ENCODE results near the gene RUNX2. TPM values are rescaled to one million over a fixed set of nuclear protein-coding genes. Genes with fewer than 3 reads are reported as not detected.

Gene RUNX2
- total RNA-seq, 1 donor from 2014 or later = not detected

DNA sequence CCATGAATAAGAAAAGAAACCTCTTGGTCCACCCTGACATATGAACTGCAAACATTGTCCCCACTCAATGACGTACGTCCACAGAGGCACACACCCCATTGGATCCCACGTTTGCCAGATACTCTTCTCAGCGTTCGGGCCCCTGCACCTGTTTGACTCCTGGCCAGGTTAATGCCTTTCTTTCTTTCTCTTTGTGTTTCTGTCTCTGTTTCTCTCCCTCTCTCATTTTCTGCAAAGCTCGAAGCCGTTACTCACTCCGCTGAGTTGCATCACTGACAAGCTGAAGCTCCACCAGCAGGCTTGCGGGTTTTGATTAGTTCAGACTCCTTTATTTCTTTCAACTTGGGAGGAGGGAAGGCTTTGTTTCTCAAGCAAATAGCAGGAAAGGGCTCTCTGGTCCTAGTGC is 185.1 kb downstream of the RUNX2 start:
- no peak for DNase-seq (ENCODE audit: low read depth in 2 of 2)

GRCh38 chr6:45513843-45514242 is 185.7 kb downstream of the RUNX2 start:
- no peak for DNase-seq (ENCODE audit: low read depth in 2 of 2)

DNA sequence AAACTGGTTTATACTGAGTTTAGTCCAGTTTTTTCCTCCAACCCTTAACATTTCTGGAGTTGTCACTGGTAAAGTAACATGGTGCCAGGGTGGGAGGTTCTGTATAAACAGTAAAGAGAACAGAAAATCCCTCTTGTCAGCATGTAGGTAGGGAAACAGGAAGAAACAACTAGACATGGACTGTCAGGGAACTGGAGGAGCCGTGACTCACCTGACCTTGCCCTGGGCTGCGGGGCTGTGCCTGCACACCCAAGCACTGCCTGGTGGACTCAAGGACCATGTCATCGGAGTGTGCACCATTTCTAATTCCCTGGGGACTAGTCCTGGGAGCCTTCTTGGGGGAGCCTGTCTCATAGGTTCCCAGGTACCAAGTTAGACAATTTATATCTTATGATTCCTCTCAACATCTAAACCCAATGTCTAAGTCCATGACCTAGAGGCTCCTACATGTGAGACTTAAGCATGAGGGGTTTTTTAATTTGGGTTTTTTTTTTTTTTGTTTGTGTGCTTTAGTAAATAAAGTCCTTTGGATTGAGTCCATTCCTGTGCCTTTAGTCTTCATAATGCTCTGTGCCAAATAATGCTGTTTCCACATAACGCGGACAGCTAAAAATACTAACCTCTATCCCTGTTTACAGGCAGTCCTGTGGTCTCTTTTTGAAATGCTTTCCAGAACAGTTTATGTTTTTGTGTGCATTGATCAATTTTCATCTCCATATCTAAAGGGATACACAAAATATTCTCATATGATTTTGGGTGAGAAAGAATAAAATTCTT is 186.5 kb downstream of the RUNX2 start:
- DNase-seq (ENCODE audit: low read depth in 2 of 2) = peak in 1 of 2 donors; percentile 42

- DNase-seq (ENCODE audit: low read depth in 2 of 2) = no peak
These were observed 190.0 kb downstream of the RUNX2 start for GRCh38 chr6:45518013-45518720.

- DNase-seq (ENCODE audit: low read depth in 2 of 2) = no peak
These were observed 193.1 kb downstream of the RUNX2 start for GRCh38 chr6:45521226-45521625.

DNA sequence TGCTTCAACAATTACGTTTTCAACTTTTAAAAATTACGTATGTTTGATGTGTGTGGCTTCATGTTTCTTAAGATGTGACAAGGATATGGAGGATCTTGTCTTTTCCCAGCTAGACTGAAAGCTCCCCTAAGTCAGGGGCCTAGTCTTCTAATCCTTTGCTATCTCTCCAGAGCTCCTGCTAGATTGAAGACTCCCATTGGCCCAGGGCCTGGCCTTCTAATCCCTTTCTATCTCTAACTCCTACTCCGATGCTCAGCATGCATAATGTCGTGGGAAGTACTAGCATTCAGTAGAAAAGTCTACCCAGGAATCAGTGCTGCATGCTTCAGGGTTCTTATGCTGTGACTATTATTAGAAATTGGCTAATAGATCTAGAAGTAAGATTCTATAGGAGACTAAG is 194.4 kb downstream of the RUNX2 start:
- no peak for DNase-seq (ENCODE audit: low read depth in 2 of 2)

DNA sequence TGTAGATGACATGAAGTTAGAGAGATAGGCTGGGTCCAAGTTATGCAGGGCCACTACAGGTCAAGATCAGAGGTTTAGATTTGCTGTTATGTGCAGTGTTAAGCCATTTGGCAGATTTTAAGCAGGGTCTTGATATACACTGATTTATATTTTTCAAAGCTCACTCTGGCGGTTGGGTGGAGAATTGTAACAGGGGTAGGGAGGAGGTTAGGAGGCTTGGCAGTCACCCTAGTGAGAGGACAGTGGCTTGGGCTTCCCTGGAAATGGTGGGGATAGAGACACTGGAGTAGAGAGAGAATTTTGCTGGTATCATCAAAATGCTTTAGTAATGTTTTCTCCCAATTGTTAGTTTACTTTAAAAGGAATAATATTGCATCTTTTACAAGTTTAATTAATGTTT is 199.1 kb downstream of the RUNX2 start:
- no peak for DNase-seq (ENCODE audit: low read depth in 2 of 2)

DNA sequence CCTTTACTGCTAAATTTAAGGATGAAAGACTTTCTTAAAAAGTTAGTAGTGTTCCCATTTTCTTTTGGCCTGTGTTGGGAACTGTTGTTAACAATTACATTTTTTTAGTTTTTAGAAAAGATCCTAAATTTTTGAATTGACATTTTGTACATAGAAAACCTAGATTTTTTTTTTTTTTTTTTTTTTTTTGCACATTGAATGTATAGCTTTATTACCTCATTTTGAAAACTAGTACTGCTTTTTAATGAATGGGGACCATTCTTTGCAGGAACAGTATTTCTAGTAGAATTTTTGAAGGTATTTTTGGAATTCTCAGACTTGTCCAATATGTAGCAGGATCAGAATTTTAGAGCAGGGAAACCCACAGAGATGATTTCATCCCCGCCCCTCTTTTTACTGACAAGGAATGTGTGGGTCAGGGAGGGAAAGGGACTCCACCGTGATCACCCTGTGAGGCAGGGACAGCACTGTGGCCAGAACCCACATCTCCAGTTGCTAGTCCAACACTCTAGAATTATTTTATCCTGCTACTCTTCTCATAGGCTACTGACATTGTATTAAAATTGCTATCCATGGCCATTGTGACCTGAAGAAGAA is 204.0 kb downstream of the RUNX2 start:
- DNase-seq (ENCODE audit: low read depth in 2 of 2) = no peak

DNA sequence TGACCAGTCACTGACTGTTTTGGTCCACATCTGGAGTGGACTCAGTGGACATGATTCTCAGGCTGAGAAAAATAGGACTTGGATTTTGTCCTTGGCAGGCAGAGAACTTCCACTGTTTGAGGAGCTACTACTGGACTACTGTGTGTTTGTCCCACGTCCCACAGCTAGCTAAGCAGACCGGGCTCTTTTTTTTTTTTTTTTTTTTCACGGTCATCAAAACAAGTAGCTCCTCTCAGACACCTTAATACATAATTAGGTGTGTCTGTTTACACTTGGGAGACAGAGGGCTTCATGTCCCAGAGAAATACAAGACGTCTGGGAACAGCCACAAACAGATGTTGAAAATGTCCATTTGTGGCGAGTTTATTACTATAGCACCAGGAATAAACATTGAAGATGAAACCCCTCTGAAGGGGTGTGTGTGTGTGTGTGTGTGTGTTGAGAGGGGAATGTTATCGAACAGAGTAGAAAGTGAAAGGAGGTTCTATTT is 204.6 kb downstream of the RUNX2 start:
- DNase-seq (ENCODE audit: low read depth in 2 of 2) = no peak

- DNase-seq (ENCODE audit: low read depth in 2 of 2) = no peak
These were observed 205.3 kb downstream of the RUNX2 start for GRCh38 chr6:45533386-45533785.

DNA sequence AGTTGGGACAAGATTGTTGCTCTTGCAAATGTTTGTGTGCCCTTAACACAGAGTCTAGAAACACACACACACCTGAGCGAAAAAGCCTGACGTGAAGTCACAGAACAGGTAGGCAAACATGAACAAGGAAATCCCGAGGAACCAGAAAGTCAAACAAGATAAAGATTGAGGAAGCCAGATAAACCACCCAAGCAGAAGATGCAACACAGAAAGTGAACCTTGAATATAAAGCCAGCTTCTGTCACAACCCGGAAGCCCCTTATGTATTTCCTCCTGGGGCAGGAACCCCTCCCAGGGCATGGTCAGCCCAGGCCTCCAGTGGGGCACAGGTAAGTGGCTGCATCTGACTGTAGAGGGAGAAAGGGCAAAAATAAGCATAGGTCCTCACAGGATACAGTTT is 207.8 kb downstream of the RUNX2 start:
- no peak for DNase-seq (ENCODE audit: low read depth in 2 of 2)

GRCh38 chr6:45537539-45537938 is 209.4 kb downstream of the RUNX2 start:
- DNase-seq (ENCODE audit: low read depth in 2 of 2) = no peak

DNA sequence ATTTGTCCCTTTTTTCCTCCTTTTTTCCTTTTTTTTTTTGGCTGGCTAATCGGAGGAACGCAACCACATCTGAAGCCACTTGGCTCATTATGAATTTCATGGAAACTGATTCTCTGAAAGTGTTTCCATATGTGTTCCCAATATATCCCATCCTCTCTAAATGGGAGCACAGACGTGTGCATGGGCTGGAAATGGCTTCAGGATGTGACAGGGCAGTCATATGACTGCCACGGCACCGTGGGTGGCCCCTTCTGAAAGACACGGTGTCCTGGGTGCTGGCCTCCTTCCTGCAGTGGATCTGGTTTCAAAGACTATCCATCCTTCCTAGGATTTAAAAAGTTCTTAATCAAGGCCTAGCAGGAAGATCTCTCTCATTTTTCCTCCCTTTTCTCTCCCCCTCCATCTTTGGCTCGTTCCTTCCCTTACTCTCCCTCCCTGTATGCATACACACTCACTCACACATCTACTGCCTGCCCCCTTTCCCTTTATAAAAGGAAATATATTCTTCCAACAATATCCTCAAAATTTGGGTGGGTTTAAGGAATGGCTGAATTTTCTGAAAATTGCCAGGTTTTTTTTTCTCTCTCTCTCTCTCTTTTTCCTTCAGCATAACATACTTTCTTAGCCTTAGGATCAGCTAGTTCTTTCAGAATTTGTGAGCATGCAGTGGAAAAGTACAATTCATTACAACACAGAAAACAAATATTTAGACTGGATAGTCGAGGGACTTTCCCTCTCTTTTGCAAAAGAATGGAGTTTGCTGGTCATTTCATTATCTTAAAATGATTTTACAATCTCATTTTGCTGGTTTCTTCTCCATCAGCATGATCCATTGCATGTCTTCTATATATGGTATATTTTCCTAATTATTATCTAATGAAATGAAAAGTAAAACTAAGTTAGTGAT is 210.8 kb downstream of the RUNX2 start:
- no peak for DNase-seq (ENCODE audit: low read depth in 2 of 2)

GRCh38 chr6:45540375-45540920 is 212.3 kb downstream of the RUNX2 start:
- no peak for DNase-seq (ENCODE audit: low read depth in 2 of 2)

- DNase-seq (ENCODE audit: low read depth in 2 of 2) = no peak
These were observed 213.8 kb downstream of the RUNX2 start for GRCh38 chr6:45541934-45542333.

- DNase-seq (ENCODE audit: low read depth in 2 of 2) = no peak
These were observed 215.4 kb downstream of the RUNX2 start for GRCh38 chr6:45543298-45544235.

- DNase-seq (ENCODE audit: low read depth in 2 of 2) = no peak
These were observed 217.3 kb downstream of the RUNX2 start for GRCh38 chr6:45545416-45545815.

- no peak for DNase-seq (ENCODE audit: low read depth in 2 of 2)
These were observed 220.8 kb downstream of the RUNX2 start for GRCh38 chr6:45548657-45549515.

DNA sequence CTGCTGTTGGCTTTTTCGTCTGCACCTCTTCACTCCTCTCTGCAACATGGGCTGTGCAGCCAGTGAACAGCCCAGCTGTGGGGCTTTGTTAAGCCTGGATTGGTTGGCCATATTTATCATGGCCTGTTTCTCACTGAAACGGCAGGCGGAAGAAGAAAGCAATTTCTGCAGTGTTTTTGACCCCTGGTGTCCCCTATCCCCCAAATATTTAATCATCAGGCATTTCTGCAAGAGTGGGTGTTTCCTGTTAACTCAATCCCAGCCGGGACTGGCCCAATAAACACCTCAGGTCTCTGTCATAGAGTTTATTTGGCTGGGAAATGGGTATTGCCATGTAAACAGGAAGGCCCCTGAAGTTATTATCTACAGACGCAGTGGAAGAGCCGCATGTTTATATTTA is 224.4 kb downstream of the RUNX2 start:
- no peak for DNase-seq (ENCODE audit: low read depth in 2 of 2)
